Transverse colon (tissue), 4 donors: ENCODE results near the gene EML6. TPM values are rescaled to one million over a fixed set of nuclear protein-coding genes. Genes with fewer than 3 reads are reported as not detected.

ENCODE experiments used
- DNase-seq: peaks from one replicate; pipeline ENCODE4 v3.0.0-alpha.2; 2019
- H3K27ac ChIP-seq, 4 donors: fragments of 200-600 bp; sonication (generic); 2 replicates each; pipeline ENCODE4 v1.5.1; 2016 to 2018; ENCODE audit warnings: inconsistent platforms in 4 of 4
- H3K27me3 ChIP-seq: fragments of 200-600 bp; sonication (generic); 2 replicates; pipeline ENCODE4 v1.5.1; 2017; ENCODE audit warnings: inconsistent platforms
- H3K36me3 ChIP-seq, 4 donors: fragments of 200-600 bp; sonication (generic); 2 replicates each; pipeline ENCODE4 v1.5.1; 2017 to 2019; ENCODE audit warnings: inconsistent platforms in 4 of 4
- H3K4me1 ChIP-seq, 4 donors: fragments of 200-600 bp; sonication (generic); 2 replicates each; pipeline ENCODE4 v1.5.1; 2017 to 2020; ENCODE audit warnings: inconsistent platforms in 4 of 4
- H3K4me3 ChIP-seq, 4 donors: fragments of 200-600 bp; sonication (generic); 1 replicate in 1 of 4; 2 replicates in 3 of 4; pipeline versions ENCODE4 v1.5.1 to v1.6.1; 2017 to 2019; ENCODE audit warnings: inconsistent platforms in 4 of 4
- H3K9me3 ChIP-seq, 2 donors: fragments of 200-600 bp; sonication (generic); 2 replicates each; pipeline ENCODE4 v1.5.1; 2017 to 2019; ENCODE audit warnings: inconsistent platforms in 2 of 2
- EP300 ChIP-seq: sonication (generic); formaldehyde crosslinking; IDR thresholded peaks from one replicate; pipeline ENCODE4 v1.6.1; 2017; ENCODE audit warnings: antibody characterized with exemption, low read depth
- POLR2A ChIP-seq: fragments of 450-650 bp; IDR thresholded peaks from one replicate; pipeline ENCODE4 v1.6.1; 2016; ENCODE audit warnings: antibody characterized with exemption, mild to moderate bottlenecking, moderate library complexity
- POLR2AphosphoS5 ChIP-seq, 3 donors: sonication (generic); formaldehyde crosslinking; IDR thresholded peaks; one replicate each; pipeline ENCODE4 v1.6.1; 2016; ENCODE audit warnings: antibody characterized with exemption in 3 of 3
- WGBS, 2 donors: methylation state at CpG; one replicate each; pipeline ENCODE4 v1.1.5; 2018; ENCODE audit warnings: low coverage in 1 of 2; 5-methylcytosine and 5-hydroxymethylcytosine counted together
- in situ Hi-C, 4 donors: fragments of 200-750 bp; cut with MboI; loops; one replicate each; pipeline versions ENCODE4 v1.15.0 to v1.15.1; 2017; ENCODE audit warnings: low sequenced_read_pairs in 3 of 4, low pct_ligation_motif_present in 1 of 4, low pct_unique_long_range_greater_than_20kb in 1 of 4
- intact Hi-C: fragments of 100-400 bp; cut with DNase I; formaldehyde crosslinking; loops from one replicate; pipeline ENCODE4 v1.15.1; 2023; ENCODE audit warnings: low total_unique reads
- total RNA-seq, 4 donors: library from RNA; depleted of rRNA; stranded (reverse); fragments of >200 nt; gene quantifications; one replicate each; pipeline ENCODE4 v1.1.0, GENCODE V29; 2016
- TF ChIP-seq, protein P1 (sequence below), 5 experiments: fragments of 200-600 bp in 3 of 5; fragments of 450-650 bp in 2 of 5; sonication (generic) in 3 of 5; IDR thresholded peaks; 1 replicate in 2 of 5; 2 replicates in 3 of 5; pipeline ENCODE4 v1.5.1; 2016 to 2017; ENCODE audit warnings: antibody characterized with exemption in 5 of 5, inconsistent platforms in 3 of 5, mild to moderate bottlenecking in 2 of 5, moderate library complexity in 1 of 5

EML6 gene
- total RNA-seq, 4 donors from 2014 or later = 1.5 to 8.2 (median 3.4) TPM

DNA sequence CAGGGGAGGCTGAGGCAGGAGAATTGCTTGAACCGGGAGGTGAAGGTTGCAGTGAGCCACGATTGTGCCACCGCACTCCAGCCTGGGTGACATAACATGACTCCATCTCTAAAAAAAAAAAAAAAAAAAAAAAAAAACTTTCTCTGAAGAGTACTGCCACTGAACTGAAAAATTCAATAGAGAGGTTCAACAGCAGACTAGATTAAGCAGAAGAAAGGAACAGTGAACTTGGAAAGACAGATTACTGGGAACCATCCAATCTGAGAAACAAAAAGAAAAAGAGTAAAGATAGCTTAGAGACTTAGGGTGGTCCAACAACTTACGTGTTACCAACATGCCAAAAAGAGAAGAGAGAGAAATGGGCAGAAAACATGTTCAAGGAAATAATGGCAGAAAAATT is 138.8 kb downstream of the EML6 start:
- DNase-seq = no peak
- Histone ChIP-seq H3K27ac (no peak overlapping the region), H3K9me3 (no peaks in the 10 kb centered on the region), H3K4me1 (no peaks in the 10 kb centered on the region), H3K27me3 (no peaks in the 10 kb centered on the region), H3K36me3 (no peaks in the 10 kb centered on the region), H3K4me3 (no peak overlapping the region)
- intact Hi-C loops = no loop called here
- in situ Hi-C loops = no loop called here
- 94% methylated on average over 4 of the region's 4 CpGs for WGBS, 2 donors
- no peak for TF ChIP-seq POLR2AphosphoS5 (IDR thresholded peaks at IDR 0.05)
- no peak for TF ChIP-seq POLR2A

DNA sequence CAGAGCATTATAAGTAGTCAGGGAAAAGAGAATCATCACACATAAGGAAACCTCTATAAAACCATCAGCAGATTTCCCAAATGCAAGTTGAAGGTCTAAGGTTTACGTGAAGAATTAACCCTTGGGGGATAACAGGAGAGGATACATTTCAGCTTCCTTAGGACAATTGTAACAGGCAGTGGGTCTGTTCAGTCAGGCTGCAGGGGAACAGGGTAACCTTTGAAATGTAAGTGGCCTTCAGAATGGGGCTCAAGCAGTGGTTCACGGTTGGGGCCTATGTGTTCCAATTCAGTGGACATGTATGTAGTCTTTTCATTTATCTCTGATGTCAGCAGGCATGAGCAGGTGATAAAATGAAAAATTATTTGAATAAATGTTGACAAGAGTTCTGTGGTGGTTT is 139.3 kb downstream of the EML6 start:
- Histone ChIP-seq H3K36me3 (no peaks in the 10 kb centered on the region), H3K27ac (no peak overlapping the region), H3K4me3 (no peak overlapping the region), H3K4me1 (no peaks in the 10 kb centered on the region), H3K9me3 (no peaks in the 10 kb centered on the region), H3K27me3 (no peaks in the 10 kb centered on the region)
- DNase-seq = no peak
- in situ Hi-C loops = no loop called here
- WGBS, 2 donors = 98 to 100% methylated on average over 2 of the region's 2 CpGs
- TF ChIP-seq, protein P1, sequence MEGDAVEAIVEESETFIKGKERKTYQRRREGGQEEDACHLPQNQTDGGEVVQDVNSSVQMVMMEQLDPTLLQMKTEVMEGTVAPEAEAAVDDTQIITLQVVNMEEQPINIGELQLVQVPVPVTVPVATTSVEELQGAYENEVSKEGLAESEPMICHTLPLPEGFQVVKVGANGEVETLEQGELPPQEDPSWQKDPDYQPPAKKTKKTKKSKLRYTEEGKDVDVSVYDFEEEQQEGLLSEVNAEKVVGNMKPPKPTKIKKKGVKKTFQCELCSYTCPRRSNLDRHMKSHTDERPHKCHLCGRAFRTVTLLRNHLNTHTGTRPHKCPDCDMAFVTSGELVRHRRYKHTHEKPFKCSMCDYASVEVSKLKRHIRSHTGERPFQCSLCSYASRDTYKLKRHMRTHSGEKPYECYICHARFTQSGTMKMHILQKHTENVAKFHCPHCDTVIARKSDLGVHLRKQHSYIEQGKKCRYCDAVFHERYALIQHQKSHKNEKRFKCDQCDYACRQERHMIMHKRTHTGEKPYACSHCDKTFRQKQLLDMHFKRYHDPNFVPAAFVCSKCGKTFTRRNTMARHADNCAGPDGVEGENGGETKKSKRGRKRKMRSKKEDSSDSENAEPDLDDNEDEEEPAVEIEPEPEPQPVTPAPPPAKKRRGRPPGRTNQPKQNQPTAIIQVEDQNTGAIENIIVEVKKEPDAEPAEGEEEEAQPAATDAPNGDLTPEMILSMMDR (IDR thresholded peaks at IDR 0.05) = no peak
- TF ChIP-seq POLR2A (no peak), POLR2AphosphoS5 (IDR thresholded peaks at IDR 0.05) (no peak), EP300 (no peak)
- intact Hi-C loops = no loop called here

DNA sequence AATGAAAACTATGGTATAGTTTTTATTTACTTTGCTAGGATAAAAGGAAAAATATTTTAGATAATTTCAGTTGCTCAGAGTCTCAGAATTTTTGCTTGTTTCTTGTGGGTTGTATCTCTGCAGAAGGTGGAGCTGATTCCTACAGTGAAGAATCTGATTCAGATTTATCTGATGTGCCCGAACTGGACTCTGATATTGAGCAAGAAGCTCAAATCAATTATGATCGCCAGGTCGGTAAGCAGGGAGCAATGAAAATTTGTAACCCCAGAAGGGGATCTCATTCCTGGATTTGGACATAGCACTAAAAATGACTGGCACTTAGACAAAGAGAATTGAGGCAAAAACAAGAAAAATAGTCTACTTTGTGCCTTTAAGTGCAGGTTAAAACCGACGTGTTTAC is 140.2 kb downstream of the EML6 start:
- no peaks in the 10 kb centered on the region for H3K9me3 ChIP-seq
- no peaks in the 10 kb centered on the region for H3K36me3 ChIP-seq
- H3K4me3 ChIP-seq = no peak overlapping the region
- no peak overlapping the region for H3K27ac ChIP-seq
- DNase-seq = no peak
- WGBS, 2 donors = 81 to 85% methylated on average over 5 of the region's 5 CpGs
- no peaks in the 10 kb centered on the region for H3K27me3 ChIP-seq
- in situ Hi-C loops = no loop called here
- TF ChIP-seq EP300 (no peak), POLR2A (no peak), POLR2AphosphoS5 (IDR thresholded peaks at IDR 0.05) (no peak)
- TF ChIP-seq, protein P1 (IDR thresholded peaks at IDR 0.05) = no peak
- intact Hi-C loops = no loop called here
- no peaks in the 10 kb centered on the region for H3K4me1 ChIP-seq

DNA sequence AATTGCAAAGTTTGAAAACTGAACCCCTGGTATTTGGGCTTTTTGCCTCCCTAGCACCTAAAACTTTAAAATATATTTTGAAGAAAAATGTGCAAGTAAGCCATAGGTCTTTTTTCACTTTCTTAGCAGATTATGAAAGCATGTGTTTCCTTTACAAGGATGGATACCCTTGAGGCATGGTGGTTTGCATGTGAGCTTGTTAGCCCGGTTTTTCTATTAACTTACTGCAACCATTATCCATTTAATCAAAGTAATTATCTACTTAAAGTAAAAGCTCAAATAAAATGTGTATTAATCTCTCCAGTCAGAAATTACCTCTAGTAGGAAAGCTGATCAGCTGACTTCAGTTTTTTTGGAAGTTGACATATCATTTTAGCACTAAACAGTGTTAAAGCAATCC is 140.6 kb downstream of the EML6 start:
- WGBS, 2 donors = 82 to 86% methylated on average over 1 of the region's 1 CpG
- H3K4me1 ChIP-seq = no peaks in the 10 kb centered on the region
- H3K9me3 ChIP-seq = no peaks in the 10 kb centered on the region
- no peak for DNase-seq
- no peak overlapping the region for H3K4me3 ChIP-seq
- in situ Hi-C loops (no loop called here), intact Hi-C loops (no loop called here)
- TF ChIP-seq POLR2AphosphoS5 (IDR thresholded peaks at IDR 0.05) = no peak
- TF ChIP-seq POLR2A = no peak
- TF ChIP-seq, protein P1 (IDR thresholded peaks at IDR 0.05) = no peak
- TF ChIP-seq EP300 = no peak
- no peaks in the 10 kb centered on the region for H3K36me3 ChIP-seq
- no peaks in the 10 kb centered on the region for H3K27me3 ChIP-seq
- H3K27ac ChIP-seq = no peak overlapping the region

DNA sequence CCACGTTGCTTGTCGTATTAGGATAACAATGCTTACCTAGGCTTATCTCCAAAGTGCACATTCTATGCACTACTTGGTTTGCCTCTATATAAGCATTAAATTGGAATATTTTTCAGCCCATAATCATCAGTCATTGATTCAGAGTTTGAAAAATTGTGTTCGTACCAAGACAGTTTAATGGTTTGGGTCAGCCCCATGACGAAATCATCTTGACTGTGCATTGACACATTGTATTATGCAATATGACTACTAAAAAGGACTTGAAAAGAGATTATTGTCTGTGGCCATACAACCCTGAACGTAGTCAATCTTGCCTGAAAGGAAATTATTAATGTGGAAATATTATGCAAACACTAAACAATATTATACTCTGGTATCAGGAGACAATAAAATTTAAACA is 141.3 kb downstream of the EML6 start:
- WGBS, 2 donors = 88 to 89% methylated on average over 5 of the region's 5 CpGs
- no peak for DNase-seq

More for the DNA sequence above, 141.3 kb downstream of the EML6 start:
- TF ChIP-seq POLR2AphosphoS5 (IDR thresholded peaks at IDR 0.05) = no peak
- TF ChIP-seq POLR2A = no peak
- Histone ChIP-seq H3K27me3 (no peaks in the 10 kb centered on the region), H3K4me3 (no peak overlapping the region), H3K9me3 (no peaks in the 10 kb centered on the region), H3K27ac (no peak overlapping the region), H3K36me3 (no peaks in the 10 kb centered on the region), H3K4me1 (no peaks in the 10 kb centered on the region)
- intact Hi-C loops (no loop called here), in situ Hi-C loops (no loop called here)
